Adrenal gland (tissue), 12 donors: ENCODE results near the gene COL16A1. TPM values are rescaled to one million over a fixed set of nuclear protein-coding genes. Genes with fewer than 3 reads are reported as not detected.

Experiments used
- DNase-seq, 7 donors: peaks; one replicate each; pipeline ENCODE4 v3.0.0-alpha.2; 2019 to 2020
- H3K27ac ChIP-seq, 5 donors: fragments of 200-600 bp; sonication (generic) in 4 of 5; 1 replicate in 3 of 5; 2 replicates in 2 of 5; pipeline versions ENCODE4 v1.5.1 to v1.8.0; 2016 to 2020; ENCODE audit warnings: mild to moderate bottlenecking in 1 of 5
- H3K27me3 ChIP-seq: fragments of 200-600 bp; 2 replicates; pipeline ENCODE4 v1.8.0; 2021
- H3K36me3 ChIP-seq, 2 donors: fragments of 200-600 bp; replicated peaks in 1 of 2; 1 replicate in 1 of 2; 2 replicates in 1 of 2; pipeline versions ENCODE4 v1.5.1 to v1.8.0; 2018 to 2022
- H3K4me1 ChIP-seq, 2 donors: fragments of 200-600 bp; replicated peaks in 1 of 2; 1 replicate in 1 of 2; 2 replicates in 1 of 2; pipeline versions ENCODE4 v1.5.1 to v1.8.0; 2018 to 2021
- H3K4me3 ChIP-seq, 4 donors: fragments of 200-600 bp; sonication (generic) in 3 of 4; one replicate each; pipeline ENCODE4 v1.5.1; 2016 to 2018
- H3K9me3 ChIP-seq, 3 donors: fragments of 200-600 bp; sonication (generic) in 1 of 3; replicated peaks in 1 of 3; 1 replicate in 2 of 3; 2 replicates in 1 of 3; pipeline versions ENCODE4 v1.5.1 to v1.8.0; 2016 to 2021
- POLR2A ChIP-seq, 2 donors: fragments of 450-650 bp; IDR thresholded peaks; one replicate each; pipeline ENCODE4 v1.6.1; 2017; ENCODE audit warnings: antibody characterized with exemption in 2 of 2, mild to moderate bottlenecking in 2 of 2, moderate library complexity in 1 of 2
- WGBS, 4 donors: extraction: QIAGEN DNeasy Blood & Tissue Kit in 2 of 4; methylation state at CpG; one replicate each; pipeline versions ENCODE4 v1.1.5 to v1.1.7; 2013 to 2017; 5-methylcytosine and 5-hydroxymethylcytosine counted together
- intact Hi-C, 2 donors: fragments of 100-400 bp; cut with DNase I; formaldehyde crosslinking; loops; one replicate each; pipeline versions ENCODE4 v1.14.1 to v1.15.0; 2022 to 2023
- polyA plus RNA-seq, 3 donors: library from polyadenylated mRNA; stranded (reverse); fragments of 200-250 nt in 2 of 3; fragments of 350-450 nt in 1 of 3; fragmentation: Illumina TruSeq in 1 of 3; extraction: RNeasy Lipid Tissue Mini Kit (QIAGEN cat#74804) in 1 of 3; gene quantifications; one replicate each; pipeline ENCODE4 v1.2.3, GENCODE V29; 2013 to 2014
- total RNA-seq, 9 donors: library from RNA; depleted of rRNA in 4 of 9; stranded (reverse); fragments of >200 nt in 4 of 9; fragments of 120-200 nt in 1 of 9; fragmentation: NEBNext Ultra II Directional in 1 of 9; extraction: Animal tissue kit (Norgen Biotek cat#: 25700) in 1 of 9; gene quantifications; one replicate each; pipeline versions ENCODE4 v1.1.0 to v1.2.4, GENCODE V29; 2013 to 2023
- TF ChIP-seq, protein P1 (sequence below), 6 experiments: fragments of 450-650 bp in 4 of 6; fragments of 200-600 bp in 2 of 6; sonication (generic) in 1 of 6; IDR thresholded peaks; 1 replicate in 5 of 6; 2 replicates in 1 of 6; pipeline versions ENCODE4 v1.5.1 to v1.8.0; 2016 to 2021; ENCODE audit warnings: antibody characterized with exemption in 6 of 6, mild to moderate bottlenecking in 2 of 6, moderate library complexity in 1 of 6
- donor health status: healthy with polysubstance abuse.
- donor health status: Bipolar disorder and iron deficiency.
- donor health status: DM: yes; HTN: yes; CAD: no.
- donor health status: DM: no; HTN: no; CAD: no.
- donor health status: DM: no; HTN: no; CAD: no.
- donor health status: DM: yes; HTN: yes; CAD: no.

Gene COL16A1
- total and polyA plus RNA-seq, 12 donors: 6.1 to 129 (median 26.9) TPM

DNA sequence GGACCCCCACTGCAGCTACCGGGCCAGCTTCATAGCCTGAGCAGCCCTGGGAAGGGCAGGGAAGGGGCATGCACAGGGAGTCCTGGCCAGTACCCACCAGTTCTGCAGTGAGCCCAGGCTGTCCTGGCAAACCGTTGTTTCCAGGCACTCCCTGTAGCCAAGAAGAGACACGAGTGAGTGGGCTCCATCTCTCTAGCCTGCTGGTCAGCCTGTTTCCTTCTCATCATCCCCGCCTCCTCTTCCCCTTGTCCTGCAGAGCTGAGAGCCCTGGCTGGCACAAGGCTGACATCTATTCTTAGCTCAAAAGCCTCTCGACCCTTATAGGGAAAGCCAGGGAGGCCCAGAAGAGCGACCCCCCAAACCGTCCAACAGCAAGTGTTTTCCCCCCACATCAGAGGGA, 28.7 kb downstream of the COL16A1 start:
- TF ChIP-seq POLR2A (IDR thresholded peaks at IDR 0.05): no peak
- TF ChIP-seq, protein P1, sequence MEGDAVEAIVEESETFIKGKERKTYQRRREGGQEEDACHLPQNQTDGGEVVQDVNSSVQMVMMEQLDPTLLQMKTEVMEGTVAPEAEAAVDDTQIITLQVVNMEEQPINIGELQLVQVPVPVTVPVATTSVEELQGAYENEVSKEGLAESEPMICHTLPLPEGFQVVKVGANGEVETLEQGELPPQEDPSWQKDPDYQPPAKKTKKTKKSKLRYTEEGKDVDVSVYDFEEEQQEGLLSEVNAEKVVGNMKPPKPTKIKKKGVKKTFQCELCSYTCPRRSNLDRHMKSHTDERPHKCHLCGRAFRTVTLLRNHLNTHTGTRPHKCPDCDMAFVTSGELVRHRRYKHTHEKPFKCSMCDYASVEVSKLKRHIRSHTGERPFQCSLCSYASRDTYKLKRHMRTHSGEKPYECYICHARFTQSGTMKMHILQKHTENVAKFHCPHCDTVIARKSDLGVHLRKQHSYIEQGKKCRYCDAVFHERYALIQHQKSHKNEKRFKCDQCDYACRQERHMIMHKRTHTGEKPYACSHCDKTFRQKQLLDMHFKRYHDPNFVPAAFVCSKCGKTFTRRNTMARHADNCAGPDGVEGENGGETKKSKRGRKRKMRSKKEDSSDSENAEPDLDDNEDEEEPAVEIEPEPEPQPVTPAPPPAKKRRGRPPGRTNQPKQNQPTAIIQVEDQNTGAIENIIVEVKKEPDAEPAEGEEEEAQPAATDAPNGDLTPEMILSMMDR (IDR thresholded peaks at IDR 0.05): no peak
- intact Hi-C loops: no loop called here
- no peaks in the 10 kb centered on the region for H3K36me3 ChIP-seq
- no peak overlapping the region for H3K4me3 ChIP-seq
- peaks cover 5 to 6% of the 10 kb centered on the region in 2 donors for H3K4me1 ChIP-seq
- no peak for DNase-seq
- WGBS, 4 donors: 56 to 73% (median 66%) methylated on average over 7 of the region's 7 CpGs
- H3K27me3 ChIP-seq: no peaks in the 10 kb centered on the region
- H3K27ac ChIP-seq: no peak overlapping the region
- no peaks in the 10 kb centered on the region for H3K9me3 ChIP-seq

DNA sequence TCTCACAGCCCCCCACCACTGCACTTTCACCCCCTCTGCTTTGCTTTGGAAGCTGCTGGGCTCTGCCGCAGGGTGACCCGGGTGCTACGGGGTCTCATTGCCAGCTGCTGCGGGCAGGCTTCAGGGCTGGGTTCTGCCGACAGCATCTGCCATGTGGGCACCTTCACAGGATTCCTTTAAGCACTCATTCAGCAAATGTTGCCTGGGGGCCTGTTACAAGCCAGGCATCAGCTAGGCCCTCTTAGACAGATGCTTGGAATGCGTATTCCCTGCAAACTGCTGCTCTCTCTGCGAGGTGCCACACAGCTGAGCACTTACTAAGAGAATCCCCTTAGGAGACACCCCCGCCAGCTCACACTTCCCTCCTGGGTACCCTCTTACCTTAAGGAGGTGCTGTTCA, 29.2 kb downstream of the COL16A1 start:
- WGBS, 4 donors: 72 to 93% (median 84%) methylated on average over 7 to 8 of the region's 8 CpGs
- H3K4me1 ChIP-seq: peaks cover 10% of the 10 kb centered on the region in 2 donors

DNA sequence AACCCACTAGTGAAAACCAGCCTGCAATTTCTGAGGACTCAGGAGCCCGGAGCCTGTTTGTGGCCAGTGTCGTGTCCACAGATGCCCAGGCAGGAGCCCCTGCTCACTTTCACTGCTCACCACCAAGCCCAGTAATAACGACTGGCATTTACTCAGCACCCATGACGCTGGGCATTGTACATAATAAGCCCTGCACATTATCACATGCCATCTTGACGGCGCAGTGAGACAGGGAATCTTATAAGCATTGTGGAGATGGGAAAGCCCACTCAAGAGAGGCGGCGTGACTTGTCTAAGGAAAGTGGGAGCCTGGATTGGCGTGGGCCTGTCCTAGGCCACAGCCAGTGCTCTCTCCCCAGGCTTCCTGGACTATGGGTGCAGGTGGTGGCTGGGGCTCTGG, 30.4 kb downstream of the COL16A1 start:
- DNase-seq: no peak
- no peak for TF ChIP-seq POLR2A (IDR thresholded peaks at IDR 0.05)
- TF ChIP-seq, protein P1 (IDR thresholded peaks at IDR 0.05): no peak
- Histone ChIP-seq H3K36me3 (no peaks in the 10 kb centered on the region), H3K9me3 (no peaks in the 10 kb centered on the region), H3K4me3 (no peak overlapping the region), H3K27ac (no peak overlapping the region), H3K27me3 (no peaks in the 10 kb centered on the region), H3K4me1 (peaks cover 10 to 13% of the 10 kb centered on the region in 2 donors)
- WGBS, 4 donors: 84 to 93% (median 91%) methylated on average over 9 of the region's 9 CpGs
- intact Hi-C loops: no loop called here

More for the DNA sequence above, 29.2 kb downstream of the COL16A1 start:
- H3K27me3 ChIP-seq: no peaks in the 10 kb centered on the region
- no peak for TF ChIP-seq POLR2A (IDR thresholded peaks at IDR 0.05)
- TF ChIP-seq, protein P1 (IDR thresholded peaks at IDR 0.05): no peak
- DNase-seq: no peak
- no peaks in the 10 kb centered on the region for H3K9me3 ChIP-seq
- H3K4me3 ChIP-seq: no peak overlapping the region
- H3K27ac ChIP-seq: no peak overlapping the region
- intact Hi-C loops: no loop called here
- no peaks in the 10 kb centered on the region for H3K36me3 ChIP-seq

DNA sequence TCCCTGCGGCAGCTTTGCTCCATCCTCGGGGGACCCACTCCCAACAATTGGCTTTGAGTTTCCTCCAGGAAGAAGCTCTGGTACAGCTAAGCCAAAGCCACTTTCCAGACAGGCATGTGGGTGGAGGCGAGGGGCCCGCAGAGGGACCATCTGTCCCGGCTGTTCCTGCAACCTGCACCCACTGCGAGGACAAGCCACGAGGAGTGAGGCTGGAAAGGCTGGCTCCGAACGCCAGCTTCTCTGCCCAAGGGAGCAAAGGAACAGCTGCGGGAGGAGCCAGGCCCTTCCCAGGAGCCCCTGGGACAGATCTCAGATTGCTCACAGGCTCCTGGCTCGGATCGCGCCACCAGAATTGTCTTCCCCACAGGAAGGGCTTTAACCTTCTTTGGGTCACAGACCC, 30.8 kb downstream of the COL16A1 start:
- no peaks in the 10 kb centered on the region for H3K36me3 ChIP-seq
- no peak for DNase-seq
- TF ChIP-seq POLR2A (IDR thresholded peaks at IDR 0.05): no peak
- TF ChIP-seq, protein P1 (IDR thresholded peaks at IDR 0.05): no peak
- no peaks in the 10 kb centered on the region for H3K9me3 ChIP-seq
- H3K4me1 ChIP-seq: peaks cover 10 to 13% of the 10 kb centered on the region in 2 donors
- 60 to 79% (median 76%) methylated on average over 1 to 13 of the region's 13 CpGs for WGBS, 4 donors
- peak overlapping the region in 1 of 5 donors; percentile 10 for H3K27ac ChIP-seq
- no peak overlapping the region for H3K4me3 ChIP-seq
- no peaks in the 10 kb centered on the region for H3K27me3 ChIP-seq
- intact Hi-C loops: no loop called here
